OCI-LY3 (cell line): Measurements from ENCODE around the gene IPPK.

ENCODE experiments used
- H2AFZ ChIP-seq: fragments of 200-600, 300-600 bp; shearing (Covaris generic); 2 replicates; pipeline ENCODE4 v1.6.0; 2014; ENCODE audit warnings: antibody characterized with exemption, low read depth, low read length
- H3K27ac ChIP-seq: fragments of 200-600, 300-600 bp; sonication (generic); 2 replicates; pipeline ENCODE4 v1.5.1; 2014; ENCODE audit warnings: mild to moderate bottlenecking, low read length, moderate library complexity, mixed read lengths
- H3K27me3 ChIP-seq: fragments of 200-600, 300-600 bp; sonication (generic); 2 replicates; pipeline ENCODE4 v1.6.1; 2014; ENCODE audit warnings: low read depth, low read length, mixed read lengths
- H3K36me3 ChIP-seq: fragments of 200-600, 300-600 bp; sonication (generic); replicated peaks from 2 replicates; pipeline ENCODE3; 2014; ENCODE audit warnings: low read depth, low read length, mixed read lengths
- H3K4me1 ChIP-seq: fragments of 300-600, 200-600 bp; sonication (generic); 2 replicates; pipeline ENCODE4 v1.6.1; 2014; ENCODE audit warnings: low read length, mixed read lengths
- H3K4me2 ChIP-seq: fragments of 200-600, 300-600 bp; sonication (generic); 2 replicates; pipeline ENCODE4 v1.6.1; 2014; ENCODE audit warnings: low read length, mixed read lengths
- H3K4me3 ChIP-seq: fragments of 300-600, 200-600 bp; sonication (generic); 2 replicates; pipeline ENCODE4 v1.5.1; 2014; ENCODE audit warnings: antibody characterized with exemption, mild to moderate bottlenecking, low read length, moderate library complexity
- H3K79me2 ChIP-seq: fragments of 300-600, 200-600 bp; shearing (Covaris generic); 2 replicates; pipeline ENCODE4 v1.6.1; 2014; ENCODE audit warnings: mild to moderate bottlenecking, low read length, mixed read lengths
- H3K9ac ChIP-seq: fragments of 300-600, 200-600 bp; shearing (Covaris generic); 2 replicates; pipeline ENCODE4 v1.6.0; 2014; ENCODE audit warnings: mild to moderate bottlenecking, low read length, moderate library complexity
- H3K9me3 ChIP-seq: fragments of 200-600, 300-600 bp; shearing (Covaris generic); 2 replicates; pipeline ENCODE4 v1.6.1; 2014; ENCODE audit warnings: low read length, mixed read lengths; ENCODE audit not compliant: insufficient read depth
- H4K20me1 ChIP-seq: fragments of 200-600, 300-600 bp; sonication (generic); 2 replicates; pipeline ENCODE4 v1.6.1; 2016; ENCODE audit warnings: low read length, mixed read lengths; ENCODE audit not compliant: insufficient read depth
- EZH2phosphoT487 ChIP-seq: fragments of 200-600 bp; shearing (Covaris generic); IDR thresholded peaks from 2 replicates; pipeline ENCODE4 v1.6.1; 2018; ENCODE audit warnings: antibody characterized with exemption, mixed run types, low read depth
- TF ChIP-seq, protein P1 (sequence below): fragments of 200-600, 300-600 bp; sonication (generic); IDR thresholded peaks from 2 replicates; pipeline ENCODE4 v1.5.1; 2014; ENCODE audit warnings: antibody characterized with exemption, low read length, low read depth

The IPPK gene

DNA sequence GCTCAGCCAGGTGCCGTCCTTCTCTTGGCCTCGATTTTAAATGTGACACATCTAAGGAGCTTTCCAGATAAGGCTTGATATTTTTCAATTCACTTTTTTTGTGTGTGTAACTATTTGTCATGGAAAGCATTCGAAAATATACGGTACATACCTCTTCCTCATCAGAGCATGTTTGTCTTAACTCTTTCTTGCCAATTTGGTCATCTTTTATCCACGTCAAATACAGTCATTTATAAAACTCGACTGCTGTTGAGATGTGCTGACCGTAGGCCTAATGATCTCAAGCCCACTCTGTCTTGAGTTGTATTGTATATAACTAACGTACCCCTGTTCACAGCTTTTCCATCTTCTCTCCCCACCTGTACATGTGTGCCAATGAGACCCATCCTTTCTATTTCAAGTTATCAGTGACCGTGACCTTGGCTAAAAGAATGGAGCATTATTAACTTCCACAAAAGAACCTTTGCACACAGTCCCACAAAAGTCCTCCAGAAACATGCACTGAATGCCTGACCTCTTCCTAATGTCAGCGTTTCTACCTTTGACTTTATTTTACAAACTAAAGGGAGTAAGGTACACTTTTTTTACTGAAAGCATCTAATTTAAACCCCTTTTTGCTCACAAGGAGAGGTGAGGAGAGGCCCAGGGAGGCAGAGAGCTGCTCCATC is 61.6 kb downstream of the IPPK start:
- TF ChIP-seq EZH2phosphoT487 = no peak
- TF ChIP-seq, protein P1, sequence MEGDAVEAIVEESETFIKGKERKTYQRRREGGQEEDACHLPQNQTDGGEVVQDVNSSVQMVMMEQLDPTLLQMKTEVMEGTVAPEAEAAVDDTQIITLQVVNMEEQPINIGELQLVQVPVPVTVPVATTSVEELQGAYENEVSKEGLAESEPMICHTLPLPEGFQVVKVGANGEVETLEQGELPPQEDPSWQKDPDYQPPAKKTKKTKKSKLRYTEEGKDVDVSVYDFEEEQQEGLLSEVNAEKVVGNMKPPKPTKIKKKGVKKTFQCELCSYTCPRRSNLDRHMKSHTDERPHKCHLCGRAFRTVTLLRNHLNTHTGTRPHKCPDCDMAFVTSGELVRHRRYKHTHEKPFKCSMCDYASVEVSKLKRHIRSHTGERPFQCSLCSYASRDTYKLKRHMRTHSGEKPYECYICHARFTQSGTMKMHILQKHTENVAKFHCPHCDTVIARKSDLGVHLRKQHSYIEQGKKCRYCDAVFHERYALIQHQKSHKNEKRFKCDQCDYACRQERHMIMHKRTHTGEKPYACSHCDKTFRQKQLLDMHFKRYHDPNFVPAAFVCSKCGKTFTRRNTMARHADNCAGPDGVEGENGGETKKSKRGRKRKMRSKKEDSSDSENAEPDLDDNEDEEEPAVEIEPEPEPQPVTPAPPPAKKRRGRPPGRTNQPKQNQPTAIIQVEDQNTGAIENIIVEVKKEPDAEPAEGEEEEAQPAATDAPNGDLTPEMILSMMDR = no peak
- H3K36me3 ChIP-seq = peaks cover 19% of the 10 kb centered on the region
- H3K27ac ChIP-seq = no peak overlapping the region
- no peak overlapping the region for H3K9ac ChIP-seq
- no peaks in the 10 kb centered on the region for H3K27me3 ChIP-seq
- H2AFZ ChIP-seq = no peak overlapping the region
- H3K9me3 ChIP-seq = 0 out of 2 replicates have a peak, but pooled peaks cover 4% of the 10 kb centered on the region
- H3K79me2 ChIP-seq = no peaks in the 10 kb centered on the region
- no peaks in the 10 kb centered on the region for H3K4me1 ChIP-seq
- no peaks in the 10 kb centered on the region for H4K20me1 ChIP-seq
- no peak overlapping the region for H3K4me3 ChIP-seq
- no peak overlapping the region for H3K4me2 ChIP-seq

DNA sequence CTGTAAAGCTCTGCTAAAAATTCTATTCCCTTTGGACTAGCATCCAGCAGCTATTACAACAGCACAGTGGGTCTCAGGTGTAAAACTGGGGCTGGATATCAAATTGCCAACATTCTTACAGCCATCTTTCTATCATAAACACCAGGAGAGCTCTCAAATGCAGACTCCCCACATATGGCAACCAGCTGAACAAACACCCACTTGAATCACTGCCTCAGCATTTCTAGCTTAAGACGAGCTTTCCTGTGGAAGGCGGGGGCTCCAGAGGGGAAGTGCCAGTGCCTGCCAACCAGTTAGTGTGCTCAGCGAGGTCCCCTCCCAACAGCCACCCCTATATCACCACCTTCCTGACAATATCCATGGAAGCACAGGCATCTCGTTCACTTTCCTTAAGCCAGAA is 62.2 kb downstream of the IPPK start:
- no peak overlapping the region for H3K4me3 ChIP-seq
- no peaks in the 10 kb centered on the region for H3K27me3 ChIP-seq
- 0 out of 2 replicates have a peak, but pooled peaks cover 4% of the 10 kb centered on the region for H3K9me3 ChIP-seq
- TF ChIP-seq EZH2phosphoT487 = no peak
- TF ChIP-seq, protein P1 = no peak
- H3K9ac ChIP-seq = no peak overlapping the region
- peaks cover 15% of the 10 kb centered on the region for H3K36me3 ChIP-seq
- H4K20me1 ChIP-seq = no peaks in the 10 kb centered on the region
- H3K4me1 ChIP-seq = no peaks in the 10 kb centered on the region
- no peak overlapping the region for H3K27ac ChIP-seq
- H3K79me2 ChIP-seq = no peaks in the 10 kb centered on the region
- no peak overlapping the region for H3K4me2 ChIP-seq
- no peak overlapping the region for H2AFZ ChIP-seq

GRCh38 chr9:92607088-92607487 is 62.8 kb downstream of the IPPK start:
- peaks cover 11% of the 10 kb centered on the region for H3K36me3 ChIP-seq
- no peak overlapping the region for H3K9ac ChIP-seq
- 0 out of 2 replicates have a peak, but pooled peaks cover 4% of the 10 kb centered on the region for H3K9me3 ChIP-seq
- H4K20me1 ChIP-seq = no peaks in the 10 kb centered on the region
- no peak for TF ChIP-seq EZH2phosphoT487
- TF ChIP-seq, protein P1 = no peak
- H3K4me1 ChIP-seq = no peaks in the 10 kb centered on the region
- H3K27me3 ChIP-seq = no peaks in the 10 kb centered on the region
- no peak overlapping the region for H3K4me2 ChIP-seq
- no peaks in the 10 kb centered on the region for H3K79me2 ChIP-seq
- H3K4me3 ChIP-seq = no peak overlapping the region
- no peak overlapping the region for H2AFZ ChIP-seq
- no peak overlapping the region for H3K27ac ChIP-seq

DNA sequence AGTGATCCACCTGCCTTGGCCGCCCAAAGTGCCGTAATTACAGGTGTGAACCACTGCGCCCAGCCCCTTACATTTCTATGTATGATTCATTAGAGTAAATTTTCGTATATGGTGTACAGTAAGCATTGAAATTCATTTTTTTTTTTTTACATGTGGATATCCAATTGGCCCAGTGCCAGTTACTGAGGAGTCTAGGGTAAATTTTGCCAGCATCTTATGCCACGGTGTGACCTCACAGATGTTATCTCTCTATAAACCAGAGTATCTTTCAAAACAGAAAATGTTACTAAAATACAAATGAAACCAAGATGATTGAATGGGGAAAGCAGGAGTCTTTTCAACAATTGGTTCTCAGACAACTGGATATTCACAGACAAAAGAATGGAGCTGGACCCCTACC is 64.7 kb downstream of the IPPK start:
- Histone ChIP-seq H4K20me1 (no peaks in the 10 kb centered on the region), H3K27me3 (no peaks in the 10 kb centered on the region), H3K36me3 (peaks cover 8% of the 10 kb centered on the region), H3K9me3 (0 out of 2 replicates have a peak, but pooled peaks cover 4% of the 10 kb centered on the region), H3K79me2 (no peaks in the 10 kb centered on the region), H3K27ac (no peak overlapping the region), H3K4me2 (no peak overlapping the region), H3K9ac (no peak overlapping the region), H3K4me3 (no peak overlapping the region), H2AFZ (no peak overlapping the region), H3K4me1 (no peaks in the 10 kb centered on the region)
- no peak for TF ChIP-seq EZH2phosphoT487
- TF ChIP-seq, protein P1 = no peak
